OCI-LY7 (cell line): Measurements from ENCODE around the gene MVB12B.

Experiments used
- CTCF ChIP-seq: fragments of 200-600 bp; sonication (generic); conservative IDR thresholded peaks from 2 replicates; pipeline ENCODE4 v1.5.1; 2014; ENCODE audit warnings: mild to moderate bottlenecking, antibody characterized with exemption, low read length, moderate library complexity, mixed read lengths
- EZH2phosphoT487 ChIP-seq: fragments of 200-600 bp; sonication (generic); IDR thresholded peaks from 2 replicates; pipeline ENCODE4 v1.6.1; 2018; ENCODE audit warnings: low read depth, borderline replicate concordance, mild to moderate bottlenecking, mixed run types, antibody characterized with exemption, low read length, moderate library complexity, mixed read lengths

- TF ChIP-seq CTCF (no peak), EZH2phosphoT487 (no peak)
Measured at GRCh38 chr9:126401581-126401980, 75.0 kb downstream of the MVB12B start.
